Adrenal gland (tissue), 12 donors: ENCODE measurements around the gene ZMYM1. TPM values are rescaled to one million over a fixed set of nuclear protein-coding genes. Genes with fewer than 3 reads are reported as not detected.

Source experiments
- DNase-seq, 7 donors: peaks; one replicate each; pipeline ENCODE4 v3.0.0-alpha.2; 2019 to 2020
- H3K27ac ChIP-seq, 5 donors: fragments of 200-600 bp; sonication (generic) in 4 of 5; 1 replicate in 3 of 5; 2 replicates in 2 of 5; pipeline versions ENCODE4 v1.5.1 to v1.8.0; 2016 to 2020; ENCODE audit warnings: mild to moderate bottlenecking in 1 of 5
- H3K27me3 ChIP-seq: fragments of 200-600 bp; 2 replicates; pipeline ENCODE4 v1.8.0; 2021
- H3K36me3 ChIP-seq, 2 donors: fragments of 200-600 bp; replicated peaks in 1 of 2; 1 replicate in 1 of 2; 2 replicates in 1 of 2; pipeline versions ENCODE4 v1.5.1 to v1.8.0; 2018 to 2022
- H3K4me1 ChIP-seq, 2 donors: fragments of 200-600 bp; replicated peaks in 1 of 2; 1 replicate in 1 of 2; 2 replicates in 1 of 2; pipeline versions ENCODE4 v1.5.1 to v1.8.0; 2018 to 2021
- H3K4me3 ChIP-seq, 4 donors: fragments of 200-600 bp; sonication (generic) in 3 of 4; one replicate each; pipeline ENCODE4 v1.5.1; 2016 to 2018
- H3K9me3 ChIP-seq, 3 donors: fragments of 200-600 bp; sonication (generic) in 1 of 3; replicated peaks in 1 of 3; 1 replicate in 2 of 3; 2 replicates in 1 of 3; pipeline versions ENCODE4 v1.5.1 to v1.8.0; 2016 to 2021
- CTCF ChIP-seq, 6 experiments: fragments of 450-650 bp in 4 of 6; fragments of 200-600 bp in 2 of 6; sonication (generic) in 1 of 6; IDR thresholded peaks; 1 replicate in 5 of 6; 2 replicates in 1 of 6; pipeline versions ENCODE4 v1.5.1 to v1.8.0; 2016 to 2021; ENCODE audit warnings: antibody characterized with exemption in 6 of 6, mild to moderate bottlenecking in 2 of 6, moderate library complexity in 1 of 6
- POLR2A ChIP-seq, 2 donors: fragments of 450-650 bp; IDR thresholded peaks; one replicate each; pipeline ENCODE4 v1.6.1; 2017; ENCODE audit warnings: antibody characterized with exemption in 2 of 2, mild to moderate bottlenecking in 2 of 2, moderate library complexity in 1 of 2
- WGBS, 4 donors: extraction: QIAGEN DNeasy Blood & Tissue Kit in 2 of 4; methylation state at CpG; one replicate each; pipeline versions ENCODE4 v1.1.5 to v1.1.7; 2013 to 2017; 5-methylcytosine and 5-hydroxymethylcytosine counted together
- intact Hi-C, 2 donors: fragments of 100-400 bp; cut with DNase I; formaldehyde crosslinking; loops; one replicate each; pipeline versions ENCODE4 v1.14.1 to v1.15.0; 2022 to 2023
- polyA plus RNA-seq, 3 donors: library from polyadenylated mRNA; stranded (reverse); fragments of 200-250 nt in 2 of 3; fragments of 350-450 nt in 1 of 3; fragmentation: Illumina TruSeq in 1 of 3; extraction: RNeasy Lipid Tissue Mini Kit (QIAGEN cat#74804) in 1 of 3; gene quantifications; one replicate each; pipeline ENCODE4 v1.2.3, GENCODE V29; 2013 to 2014
- total RNA-seq, 9 donors: library from RNA; depleted of rRNA in 4 of 9; stranded (reverse); fragments of >200 nt in 4 of 9; fragments of 120-200 nt in 1 of 9; fragmentation: NEBNext Ultra II Directional in 1 of 9; extraction: Animal tissue kit (Norgen Biotek cat#: 25700) in 1 of 9; gene quantifications; one replicate each; pipeline versions ENCODE4 v1.1.0 to v1.2.4, GENCODE V29; 2013 to 2023
- donor health status: healthy with polysubstance abuse.
- donor health status: Bipolar disorder and iron deficiency.
- donor health status: DM: yes; HTN: yes; CAD: no.
- donor health status: DM: no; HTN: no; CAD: no.
- donor health status: DM: no; HTN: no; CAD: no.
- donor health status: DM: yes; HTN: yes; CAD: no.

ZMYM1 gene
- total and polyA plus RNA-seq, 12 donors: 3.7 to 22.0 (median 12.3) TPM

- TF ChIP-seq CTCF (IDR thresholded peaks at IDR 0.05): no peak
- TF ChIP-seq POLR2A (IDR thresholded peaks at IDR 0.05): no peak
- Histone ChIP-seq H3K9me3 (no peaks in the 10 kb centered on the region), H3K27ac (no peak overlapping the region), H3K27me3 (no peaks in the 10 kb centered on the region), H3K4me1 (no peaks in the 10 kb centered on the region), H3K36me3 (peaks cover 0 to 5% of the 10 kb centered on the region in 2 donors), H3K4me3 (no peak overlapping the region)
- WGBS, 4 donors: 95 to 100% (median 98%) methylated on average over 1 of the region's 1 CpG
- intact Hi-C loops: no loop called here
- no peak for DNase-seq
Measured at GRCh38 chr1:35111106-35111505, 31.9 kb downstream of the ZMYM1 start.

- H3K9me3 ChIP-seq: no peaks in the 10 kb centered on the region
- peaks cover 0 to 5% of the 10 kb centered on the region in 2 donors for H3K36me3 ChIP-seq
- no peak for TF ChIP-seq POLR2A (IDR thresholded peaks at IDR 0.05)
- TF ChIP-seq CTCF (IDR thresholded peaks at IDR 0.05): no peak
- no peaks in the 10 kb centered on the region for H3K4me1 ChIP-seq
- no peak for DNase-seq
- intact Hi-C loops: no loop called here
- H3K4me3 ChIP-seq: no peak overlapping the region
- 85 to 89% (median 87%) methylated on average over 4 of the region's 4 CpGs for WGBS, 4 donors
- H3K27ac ChIP-seq: no peak overlapping the region
- no peaks in the 10 kb centered on the region for H3K27me3 ChIP-seq
Measured at GRCh38 chr1:35112668-35113067, 33.5 kb downstream of the ZMYM1 start.

- no peak for TF ChIP-seq POLR2A (IDR thresholded peaks at IDR 0.05)
- TF ChIP-seq CTCF (IDR thresholded peaks at IDR 0.05): no peak
- H3K27ac ChIP-seq: no peak overlapping the region
- H3K36me3 ChIP-seq: peaks cover 0 to 5% of the 10 kb centered on the region in 2 donors
- H3K4me3 ChIP-seq: no peak overlapping the region
- intact Hi-C loops: no loop called here
- 82 to 86% (median 84%) methylated on average over 8 of the region's 8 CpGs for WGBS, 4 donors
- H3K9me3 ChIP-seq: no peaks in the 10 kb centered on the region
- peaks cover 0 to 7% of the 10 kb centered on the region in 2 donors for H3K4me1 ChIP-seq
- no peak for DNase-seq
- no peaks in the 10 kb centered on the region for H3K27me3 ChIP-seq
Measured at GRCh38 chr1:35115459-35116383, 36.5 kb downstream of the ZMYM1 start.

GRCh38 chr1:35120458-35121133 is 41.4 kb downstream of the ZMYM1 start:
- H3K4me3 ChIP-seq: peak overlapping the region in 2 of 4 donors; percentile 45 to 47
- no peaks in the 10 kb centered on the region for H3K36me3 ChIP-seq
- H3K9me3 ChIP-seq: no peaks in the 10 kb centered on the region
- intact Hi-C loops: no loop called here
- no peak for TF ChIP-seq CTCF (IDR thresholded peaks at IDR 0.05)
- TF ChIP-seq POLR2A (IDR thresholded peaks at IDR 0.05): no peak
- peak; percentile 20 to 56 (median 34) for DNase-seq
- peaks cover 0 to 9% of the 10 kb centered on the region in 2 donors for H3K4me1 ChIP-seq
- no peaks in the 10 kb centered on the region for H3K27me3 ChIP-seq
- 15 to 40% (median 21%) methylated on average over 12 to 36 of the region's 36 CpGs for WGBS, 4 donors
- peak overlapping the region in 3 of 5 donors; percentile 3 to 34 (median 11) for H3K27ac ChIP-seq
